CD4-positive, alpha-beta T cell treated with Interferon alpha-2 for 1 hour (primary cell): ENCODE results near the gene ESM1.
A peak's percentile ranks its signal among the peaks of the same experiment; 100 is the strongest.

Experiments used
- DNase-seq, 2 donors: peaks; one replicate each; pipeline ENCODE4 v3.0.0-alpha.2; 2020 to 2022

Gene ESM1

DNA sequence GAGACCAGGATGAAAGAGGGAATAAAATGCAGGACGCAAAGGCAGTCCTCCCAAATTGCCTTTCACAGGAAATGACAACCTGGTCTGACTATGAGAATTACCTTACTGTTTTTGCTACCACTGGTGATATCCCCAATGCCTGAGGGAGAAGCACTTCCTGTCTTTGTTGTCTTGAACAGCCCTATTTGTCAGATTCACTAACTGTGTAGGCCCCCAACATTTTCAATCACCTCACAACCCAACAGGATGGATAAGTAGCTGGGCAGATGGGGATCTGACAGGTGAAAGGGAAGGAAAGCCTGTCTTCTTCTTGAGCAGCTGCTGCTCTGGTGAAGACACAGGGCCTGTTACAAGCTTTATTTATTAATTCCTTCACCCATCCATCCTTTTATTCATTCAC lies 9.7 kb downstream of the ESM1 start:
- no peak for DNase-seq

DNA sequence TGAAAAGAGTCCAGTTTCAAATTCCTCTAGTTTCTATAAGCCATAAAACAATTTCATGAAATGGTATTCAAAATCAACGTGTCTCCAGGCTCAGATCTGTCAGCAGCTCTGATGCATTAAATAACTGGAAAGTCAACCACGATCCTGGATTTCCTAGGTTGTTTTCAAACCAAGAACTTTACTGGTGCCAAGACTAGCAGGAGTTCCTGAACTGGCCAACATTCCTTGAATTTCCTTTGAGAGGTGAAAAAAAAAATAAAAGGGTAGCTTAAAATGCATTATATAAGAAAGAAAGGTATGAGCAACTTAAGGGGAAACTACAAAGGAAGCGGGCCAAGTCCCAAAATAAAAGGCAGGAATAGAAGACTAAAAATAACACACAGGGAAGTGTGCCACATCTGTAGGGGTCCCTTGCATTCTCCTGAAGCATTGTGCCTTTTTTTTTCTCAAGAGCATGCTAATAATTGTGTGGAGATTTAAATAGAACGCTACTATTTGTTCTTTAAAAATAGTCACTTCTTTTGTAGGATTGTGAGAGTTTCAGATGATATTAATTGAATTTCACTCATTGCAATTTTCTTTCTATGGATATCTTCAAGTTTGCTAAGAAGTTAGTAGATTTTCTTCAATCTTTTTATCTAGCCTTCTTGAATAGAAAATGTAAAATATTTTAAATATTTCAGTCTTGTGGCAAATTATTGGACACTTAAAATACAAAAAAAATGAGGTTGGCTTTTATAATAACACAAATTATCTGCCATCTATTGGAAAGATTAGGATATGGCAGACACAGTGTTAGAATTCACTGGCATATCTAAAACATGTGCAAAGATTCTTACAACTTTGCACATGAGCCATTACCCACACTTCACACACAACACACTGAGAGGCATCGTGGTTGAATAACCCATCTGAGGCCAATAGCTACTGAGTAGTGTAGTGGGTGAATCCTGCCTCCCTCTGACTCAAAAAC lies 15.3 kb downstream of the ESM1 start:
- no peak for DNase-seq

DNA sequence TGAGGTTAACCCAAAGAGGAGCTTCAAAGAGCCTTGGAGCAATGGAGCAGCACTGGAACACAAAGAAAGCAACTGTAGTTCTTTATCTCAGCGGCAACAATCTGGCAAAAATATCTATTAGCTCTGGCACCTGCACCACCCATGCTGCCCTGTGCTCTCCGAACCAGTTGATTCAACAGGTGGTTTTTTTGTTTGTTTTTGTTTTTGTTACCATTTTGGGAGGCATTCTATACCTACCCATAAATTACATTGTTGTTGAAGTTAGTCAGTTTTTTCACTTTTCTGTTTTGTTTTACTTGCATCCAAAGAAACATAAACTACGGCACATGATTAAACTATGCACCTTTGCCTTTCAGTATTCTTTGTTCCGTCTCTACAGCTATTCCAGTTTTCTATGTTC lies 16.2 kb downstream of the ESM1 start:
- DNase-seq, result no peak

DNA sequence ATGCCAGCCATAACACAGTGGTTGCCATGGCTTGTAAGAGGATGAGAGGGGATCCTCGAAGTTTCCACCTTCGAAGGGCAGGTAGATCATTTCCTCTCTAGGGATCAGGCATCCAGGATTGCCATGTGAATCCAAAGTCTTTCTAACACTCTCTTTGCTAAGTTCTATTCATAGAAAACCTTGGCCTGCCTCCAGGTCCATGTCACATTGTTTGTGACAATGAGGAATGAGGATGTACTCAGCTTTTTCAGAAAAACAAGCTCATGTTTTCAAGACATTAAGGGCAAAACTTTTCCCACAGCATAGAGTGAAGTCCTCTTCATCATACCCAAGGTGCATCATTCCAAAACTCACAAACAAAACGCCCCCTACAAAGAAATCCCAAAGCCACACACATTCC lies 19.6 kb downstream of the ESM1 start:
- no peak for DNase-seq

DNA sequence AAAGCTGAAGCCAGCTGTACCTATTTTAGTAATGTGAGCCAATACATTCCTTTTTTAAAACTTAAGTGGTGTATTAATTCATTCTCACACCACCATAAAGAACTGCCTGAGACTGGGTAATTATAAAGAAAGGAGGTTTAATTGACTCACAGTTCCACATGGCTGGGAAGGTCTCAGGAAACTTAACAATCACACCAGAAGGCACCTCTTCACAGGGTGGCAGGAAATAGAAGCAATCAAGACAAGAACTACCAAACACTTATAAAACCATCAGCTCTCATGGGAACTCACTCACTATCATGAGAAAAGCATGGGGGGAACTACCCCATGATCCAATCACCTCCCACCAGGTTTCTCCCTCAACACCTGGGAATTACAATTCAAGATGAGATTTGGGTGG lies 21.0 kb downstream of the ESM1 start:
- no peak for DNase-seq

DNA sequence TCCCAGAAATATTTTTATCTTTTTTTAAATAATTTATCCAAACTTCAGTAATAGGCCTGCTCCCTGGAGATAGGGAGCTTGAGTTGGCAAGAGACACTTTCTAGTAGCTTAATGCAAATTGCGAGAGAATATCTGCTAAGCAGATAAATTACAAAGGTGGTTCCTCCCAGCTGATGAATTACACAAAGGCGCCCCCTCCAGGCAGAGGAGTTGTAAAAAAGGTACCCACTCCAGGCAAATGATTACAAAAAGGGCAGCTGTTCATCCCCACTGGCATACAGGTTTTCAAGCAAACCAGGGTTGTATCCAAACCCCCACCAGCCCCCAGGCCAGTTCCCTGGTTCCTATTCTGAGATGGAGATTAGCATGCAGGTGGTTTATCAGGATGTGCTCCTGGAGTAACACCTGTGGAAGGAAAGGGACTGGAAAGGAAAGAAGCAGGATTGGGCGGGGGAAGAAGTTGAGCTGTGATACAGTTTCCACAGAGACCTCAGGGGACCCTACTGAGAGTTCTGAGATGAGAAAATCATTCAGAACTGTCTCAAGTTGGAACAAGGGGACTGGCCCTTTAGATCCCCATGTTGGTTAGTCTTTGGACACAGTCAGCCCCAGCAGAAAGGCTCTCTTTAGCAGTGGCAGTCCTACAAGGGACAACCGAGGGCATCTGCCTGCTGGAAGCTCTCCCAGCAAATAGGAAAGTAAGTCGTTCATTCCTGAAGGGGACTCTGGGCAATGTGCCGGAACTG lies 25.5 kb downstream of the ESM1 start:
- peak in 1 of 2 donors; percentile 25 for DNase-seq

DNA sequence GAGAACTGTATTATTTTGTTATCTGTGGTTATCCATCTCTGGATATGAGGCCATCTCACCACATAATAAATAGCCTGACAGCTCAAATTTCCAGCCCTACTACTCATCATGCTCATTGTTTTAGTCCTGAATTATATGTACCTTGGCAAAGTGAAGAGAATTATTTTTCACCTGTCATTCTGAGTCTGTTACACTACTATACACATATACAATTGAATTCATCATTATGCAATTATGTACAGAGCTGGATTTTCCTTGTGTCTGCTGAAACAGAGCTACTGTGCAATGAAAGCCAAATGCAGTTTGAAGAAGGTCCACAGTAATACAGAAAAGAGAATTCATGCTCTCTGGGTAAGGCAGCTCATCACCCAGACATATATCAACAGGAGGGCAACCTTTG lies 28.5 kb downstream of the ESM1 start:
- DNase-seq, result no peak

DNA sequence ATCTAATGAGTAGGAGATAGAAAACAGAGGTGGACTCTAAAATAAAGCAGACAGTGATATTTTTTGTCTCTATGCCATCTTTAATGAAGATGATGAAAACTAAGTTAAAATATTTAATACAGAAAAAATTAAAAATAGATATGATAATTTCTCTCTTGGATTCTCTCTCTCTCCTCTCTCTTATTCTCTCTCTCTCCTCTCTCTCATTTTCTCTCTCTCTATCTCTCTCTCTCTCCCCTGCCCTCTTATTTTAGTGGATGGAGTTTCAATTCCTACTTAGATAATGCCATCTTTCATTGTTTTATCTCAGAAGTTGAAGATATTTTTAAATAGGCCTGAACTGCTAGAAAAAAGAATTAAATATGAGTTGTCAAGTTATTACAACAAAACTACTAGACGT lies 38.2 kb downstream of the ESM1 start:
- no peak for DNase-seq

DNA sequence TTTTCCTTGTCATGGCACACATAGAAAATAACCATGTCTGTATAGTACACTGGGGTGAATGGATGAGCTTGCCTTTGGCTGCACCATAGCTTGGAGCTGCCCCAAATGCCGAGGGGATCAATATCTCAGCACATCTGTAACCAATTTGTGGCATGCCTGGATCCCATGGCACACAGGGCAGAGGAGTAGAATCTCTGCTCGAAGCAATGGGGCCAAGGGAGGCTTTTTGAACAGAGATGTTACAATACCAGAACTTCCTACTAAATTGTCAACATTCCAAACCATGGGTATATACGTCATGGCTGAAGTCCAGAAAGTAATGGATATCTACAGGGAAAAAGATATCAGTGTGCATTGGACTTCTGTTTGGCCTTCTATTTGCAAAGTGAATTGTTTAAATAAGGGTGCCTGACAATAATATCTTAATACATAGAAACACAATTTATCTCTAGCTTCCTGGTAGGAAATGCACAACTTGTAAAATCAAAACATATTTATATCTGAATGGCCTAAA lies 39.0 kb downstream of the ESM1 start:
- no peak for DNase-seq

DNA sequence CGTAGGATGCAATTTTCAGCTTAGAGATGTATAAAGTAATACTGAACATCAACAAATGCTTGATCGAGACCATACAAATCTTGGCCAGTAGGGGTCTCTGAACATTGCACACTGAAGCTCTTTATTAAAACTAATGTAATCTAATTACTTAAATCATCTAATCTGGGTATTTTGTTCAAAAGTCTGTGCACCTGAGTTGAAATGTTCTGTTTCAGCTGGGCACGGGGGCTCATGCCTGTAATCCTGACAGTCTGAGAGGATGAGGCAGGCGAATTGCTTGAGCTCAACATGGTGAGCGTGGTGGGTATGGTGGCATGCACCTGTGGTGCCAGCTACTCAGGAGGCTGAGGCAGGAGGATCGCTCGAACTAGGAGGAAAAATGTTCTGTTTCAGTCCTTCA lies 41.0 kb downstream of the ESM1 start:
- peak; percentile 20 to 72 for DNase-seq

DNA sequence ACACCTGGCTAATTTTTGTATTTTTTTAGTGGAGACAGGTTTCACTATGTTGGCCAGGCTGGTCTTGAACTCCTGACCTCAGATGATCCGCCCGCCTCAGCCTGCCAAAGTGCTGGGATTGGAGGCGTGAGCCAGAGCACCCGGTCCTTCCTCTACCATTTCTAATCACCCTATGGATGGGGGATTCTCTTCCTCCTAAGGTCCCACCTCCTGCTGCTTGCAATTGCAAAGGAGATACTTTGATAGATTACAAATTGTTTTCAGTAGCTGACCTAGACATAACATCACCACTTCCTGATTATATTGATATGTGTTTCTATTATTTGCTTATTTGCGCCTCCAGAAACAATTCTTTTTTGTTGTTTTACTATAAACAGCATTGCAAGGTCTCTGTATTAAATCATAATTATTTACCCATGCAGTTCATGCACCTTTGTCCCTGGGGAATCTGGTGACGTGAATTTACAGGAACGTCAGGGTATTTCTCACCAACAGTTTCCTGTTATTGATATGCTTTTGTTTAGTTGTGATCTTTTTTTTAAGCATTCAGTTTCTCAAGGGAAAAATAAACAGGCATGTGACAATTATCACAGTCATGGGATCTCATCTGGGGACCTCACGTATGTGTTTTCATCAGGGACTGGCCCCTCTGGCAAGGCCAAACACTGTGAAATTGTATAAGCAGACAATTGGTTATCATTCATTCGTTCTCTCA lies 43.2 kb downstream of the ESM1 start:
- DNase-seq, result no peak

DNA sequence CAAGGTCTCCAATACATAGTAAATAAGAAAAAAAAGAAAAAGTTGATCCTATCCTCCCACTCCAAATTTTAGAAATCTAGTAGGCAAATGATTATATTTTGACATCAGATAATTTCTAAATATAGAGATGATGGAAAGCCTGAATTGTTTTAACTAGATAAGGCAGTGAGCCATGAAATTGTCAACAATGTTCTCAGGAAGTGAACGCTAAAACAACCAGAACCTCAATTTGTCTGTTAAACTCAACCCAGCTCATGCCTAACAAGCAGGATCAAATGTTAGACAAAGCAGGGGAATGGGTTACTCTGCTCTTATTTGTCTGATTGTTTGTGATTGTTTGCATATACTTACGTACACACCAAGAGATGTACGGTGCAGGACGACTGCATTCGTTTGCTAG lies 49.2 kb downstream of the ESM1 start:
- DNase-seq, result no peak

DNA sequence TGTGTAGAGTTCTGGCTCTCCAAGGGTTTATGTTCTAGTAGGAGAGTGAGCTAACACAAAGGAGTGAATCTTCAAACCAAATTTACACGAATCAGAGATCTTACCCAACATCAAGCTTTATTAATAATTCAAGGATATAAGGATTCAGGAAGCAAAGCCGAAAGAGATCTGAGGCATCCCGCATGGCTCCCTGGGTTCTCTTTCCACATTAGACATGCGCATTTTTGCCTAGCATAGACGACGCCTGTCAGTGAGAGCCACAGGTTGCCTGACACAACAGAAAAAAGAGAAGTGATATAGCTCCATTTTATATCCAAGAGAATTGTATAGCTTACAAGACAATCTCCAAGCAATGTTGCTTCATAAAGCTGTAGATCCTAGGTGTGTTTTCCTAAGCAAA lies 52.6 kb downstream of the ESM1 start:
- no peak for DNase-seq

DNA sequence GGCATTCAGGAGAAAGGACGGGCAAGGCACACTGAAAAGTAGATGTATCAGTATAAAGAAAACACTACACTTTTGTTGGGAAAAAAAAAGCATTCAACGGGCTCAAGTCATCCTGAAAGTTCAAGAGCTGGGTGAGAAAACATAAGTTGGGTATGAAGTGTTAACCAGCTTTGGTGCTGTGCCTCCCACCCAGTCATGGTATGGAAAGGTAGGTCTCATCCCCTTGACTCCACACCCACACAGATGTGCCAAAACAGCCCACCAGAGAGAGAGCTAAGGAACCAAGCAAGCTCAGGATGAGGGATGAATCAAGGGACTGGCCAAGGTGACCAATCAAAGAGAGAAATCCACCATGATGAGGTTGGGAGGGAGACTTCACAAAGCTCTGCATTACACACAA lies 54.7 kb downstream of the ESM1 start:
- DNase-seq, result no peak
